ENCODE measurements around the gene CHAF1A.

CHAF1A gene

GRCh38 chr19:4385291-4386040 lies 17.0 kb upstream of the CHAF1A start:
- no peak for DNase-seq

- DNase-seq = no peak
These were observed 16.2 kb upstream of the CHAF1A start for GRCh38 chr19:4386041-4386782.

- DNase-seq = no peak
These were observed 13.9 kb upstream of the CHAF1A start for GRCh38 chr19:4388337-4389063.

- DNase-seq = no peak
These were observed 13.4 kb upstream of the CHAF1A start for GRCh38 chr19:4389064-4389375.

- no peak for DNase-seq
These were observed 12.9 kb upstream of the CHAF1A start for GRCh38 chr19:4389511-4390016.

GRCh38 chr19:4390017-4390566 lies 12.3 kb upstream of the CHAF1A start:
- peak in 1 of 6 experiments; percentile 10 for DNase-seq

GRCh38 chr19:4390567-4391305 lies 11.7 kb upstream of the CHAF1A start:
- no peak for DNase-seq

- DNase-seq = no peak
These were observed 11.1 kb upstream of the CHAF1A start for GRCh38 chr19:4391306-4391693.

- DNase-seq = no peak
These were observed 10.5 kb upstream of the CHAF1A start for GRCh38 chr19:4391701-4392483.

- no peak for DNase-seq
These were observed 8.4 kb upstream of the CHAF1A start for GRCh38 chr19:4393947-4394590.

- no peak for DNase-seq
These were observed 5.3 kb upstream of the CHAF1A start for GRCh38 chr19:4396949-4397783.

GRCh38 chr19:4399812-4400134 lies 2.7 kb upstream of the CHAF1A start:
- DNase-seq = peak in 4 of 6 experiments; percentile 25 to 65 (median 44)

GRCh38 chr19:4400135-4400936 lies 2.1 kb upstream of the CHAF1A start, which contains the start of gene SH3GL1:
SH3GL1 (minus strand) TSS chr19:4400547; CDS start chr19:4400368, 179 bp downstream.
- DNase-seq = peak; percentile 87 to 95 (median 90)

- DNase-seq = no peak
These were observed 670 bp upstream of the CHAF1A start for GRCh38 chr19:4401769-4402170.

- no peak for DNase-seq
These were observed 743 bp downstream of the CHAF1A start for GRCh38 chr19:4403005-4403761.

- DNase-seq = no peak
These were observed 3.5 kb downstream of the CHAF1A start for GRCh38 chr19:4405977-4406376.

- no peak for DNase-seq
These were observed 4.2 kb downstream of the CHAF1A start for GRCh38 chr19:4406626-4407025.

- DNase-seq = no peak
These were observed 6.9 kb downstream of the CHAF1A start for GRCh38 chr19:4409123-4409933.
